Measurements from ENCODE around the gene RBM6. TPM values are rescaled to one million over a fixed set of nuclear protein-coding genes. Genes with fewer than 3 reads are reported as not detected.

RBM6 gene
- total and polyA plus RNA-seq, 9 of the 15 experiments (the other 6 are each of a cell fraction or from before 2014, with no cell fraction given): 19.9 to 82.2 (median 57.8) TPM

GRCh38 chr3:49939858-49940666 lies at the start of gene RBM6 (continued):
- TF ChIP-seq, protein P1, sequence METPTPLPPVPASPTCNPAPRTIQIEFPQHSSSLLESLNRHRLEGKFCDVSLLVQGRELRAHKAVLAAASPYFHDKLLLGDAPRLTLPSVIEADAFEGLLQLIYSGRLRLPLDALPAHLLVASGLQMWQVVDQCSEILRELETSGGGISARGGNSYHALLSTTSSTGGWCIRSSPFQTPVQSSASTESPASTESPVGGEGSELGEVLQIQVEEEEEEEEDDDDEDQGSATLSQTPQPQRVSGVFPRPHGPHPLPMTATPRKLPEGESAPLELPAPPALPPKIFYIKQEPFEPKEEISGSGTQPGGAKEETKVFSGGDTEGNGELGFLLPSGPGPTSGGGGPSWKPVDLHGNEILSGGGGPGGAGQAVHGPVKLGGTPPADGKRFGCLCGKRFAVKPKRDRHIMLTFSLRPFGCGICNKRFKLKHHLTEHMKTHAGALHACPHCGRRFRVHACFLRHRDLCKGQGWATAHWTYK (CRISPR knock-in tag; IDR thresholded peaks at IDR 0.05): peak; percentile 44; the same call in 1 of the 2 replicates
- TF ChIP-seq ELF1 (tag; IDR thresholded peaks at IDR 0.05): peak; percentile 74
- TF ChIP-seq, protein P2, sequence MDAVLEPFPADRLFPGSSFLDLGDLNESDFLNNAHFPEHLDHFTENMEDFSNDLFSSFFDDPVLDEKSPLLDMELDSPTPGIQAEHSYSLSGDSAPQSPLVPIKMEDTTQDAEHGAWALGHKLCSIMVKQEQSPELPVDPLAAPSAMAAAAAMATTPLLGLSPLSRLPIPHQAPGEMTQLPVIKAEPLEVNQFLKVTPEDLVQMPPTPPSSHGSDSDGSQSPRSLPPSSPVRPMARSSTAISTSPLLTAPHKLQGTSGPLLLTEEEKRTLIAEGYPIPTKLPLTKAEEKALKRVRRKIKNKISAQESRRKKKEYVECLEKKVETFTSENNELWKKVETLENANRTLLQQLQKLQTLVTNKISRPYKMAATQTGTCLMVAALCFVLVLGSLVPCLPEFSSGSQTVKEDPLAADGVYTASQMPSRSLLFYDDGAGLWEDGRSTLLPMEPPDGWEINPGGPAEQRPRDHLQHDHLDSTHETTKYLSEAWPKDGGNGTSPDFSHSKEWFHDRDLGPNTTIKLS (IDR thresholded peaks at IDR 0.05; ENCODE audit: borderline replicate concordance, low read depth): peak; percentile 89
- no peak for TF ChIP-seq ZSCAN32 (CRISPR knock-in tag; IDR thresholded peaks at IDR 0.05)
- TF ChIP-seq HES1 (IDR thresholded peaks at IDR 0.05; ENCODE audit: low read depth): 0 out of 2 replicates have a peak, but pooled peaks have one; percentile 12
- peak; percentile 88 for TF ChIP-seq MBD2 (IDR thresholded peaks at IDR 0.05; ENCODE audit: borderline replicate concordance, low read depth)
- peak in 1 of 2 experiments; percentile 6; a peak in 1 of 4 replicates for TF ChIP-seq RCOR1 (IDR thresholded peaks at IDR 0.05; ENCODE audit: borderline replicate concordance in 1 of 2, low read depth in 2 of 2, low read length in 2 of 2)
- TF ChIP-seq EZH2 (IDR thresholded peaks at IDR 0.05; ENCODE audit: borderline replicate concordance, low read depth, low read length): no peak
- peak; percentile 76 for TF ChIP-seq DACH1 (IDR thresholded peaks at IDR 0.05; ENCODE audit: partially characterized antibody)
- TF ChIP-seq GTF2A2 (tag; IDR thresholded peaks at IDR 0.05): no peak
- peak; percentile 50 for TF ChIP-seq FOS (IDR thresholded peaks at IDR 0.05; ENCODE audit: extremely low read depth, insufficient read length)
